GM18499 (cell line): ENCODE data around the gene MAP4K2.

ENCODE experiments used
- ATAC-seq: cut with Tn5 transposase; IDR thresholded peaks from one replicate; pipeline ENCODE4 v1.9.1; 2021; ENCODE audit warnings: moderate number of reproducible peaks; ENCODE audit not compliant: insufficient read depth, unreplicated experiment

MAP4K2 gene

GRCh38 chr11:64772303-64773018, 30.6 kb downstream of the MAP4K2 start:
- no peak for ATAC-seq

DNA sequence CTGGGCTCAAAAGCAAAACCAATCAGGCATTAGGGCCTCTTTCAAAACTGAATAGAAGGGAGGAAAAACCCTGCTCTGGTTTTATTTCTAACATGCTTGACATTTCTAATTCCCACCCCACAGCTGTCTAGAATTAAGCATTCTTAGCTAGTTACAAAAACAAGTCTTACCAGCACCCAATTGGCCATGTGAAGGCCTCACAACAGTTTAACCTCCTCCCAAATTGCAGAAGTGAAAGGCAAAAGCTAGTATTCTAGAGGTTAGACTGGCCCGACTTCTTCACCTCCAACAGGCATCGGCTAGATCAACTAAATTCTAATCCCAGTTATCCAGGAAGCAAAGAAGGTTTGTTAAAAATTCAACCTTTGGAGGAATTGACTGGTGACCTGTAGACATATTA, 31.2 kb downstream of the MAP4K2 start:
- ATAC-seq, result no peak

DNA sequence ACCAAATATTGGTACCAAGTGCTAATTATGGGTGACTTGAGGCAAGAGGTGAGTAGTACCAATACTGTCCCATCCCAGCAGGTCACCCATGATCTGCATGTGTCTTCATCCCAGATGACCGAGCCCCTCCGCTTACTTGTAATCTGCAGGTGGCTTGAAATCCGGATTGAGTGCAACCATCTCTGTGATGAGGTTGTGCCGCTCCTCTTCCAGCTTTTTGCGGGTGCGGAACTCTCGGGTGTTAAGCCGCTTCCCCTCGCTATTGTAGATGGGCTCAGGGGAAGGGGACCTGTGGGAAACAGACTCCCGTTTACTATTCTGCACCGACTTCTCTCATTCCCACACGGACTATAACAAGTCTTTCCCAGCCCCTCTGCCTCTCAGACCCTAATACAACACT, 32.9 kb downstream of the MAP4K2 start:
- ATAC-seq, result no peak

DNA sequence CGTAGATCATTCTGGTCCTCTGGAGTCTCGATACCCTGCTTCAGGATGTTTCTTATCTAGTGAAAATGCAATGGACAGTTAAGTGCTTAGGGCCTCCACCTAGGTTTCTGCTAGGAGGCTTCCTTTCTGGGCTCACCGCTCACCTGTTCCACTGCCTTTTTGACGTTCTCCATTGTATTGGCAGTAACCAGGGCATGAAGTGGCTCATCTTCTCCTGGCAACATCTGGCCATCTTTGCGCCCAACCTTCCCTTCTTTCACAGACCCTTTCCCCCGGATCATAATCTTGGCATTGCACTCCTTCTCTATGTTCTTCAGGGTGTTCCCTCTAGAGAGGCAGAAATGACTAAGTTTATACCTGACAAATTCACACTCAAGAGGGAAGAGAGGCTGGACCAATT, 33.7 kb downstream of the MAP4K2 start:
- no peak for ATAC-seq

DNA sequence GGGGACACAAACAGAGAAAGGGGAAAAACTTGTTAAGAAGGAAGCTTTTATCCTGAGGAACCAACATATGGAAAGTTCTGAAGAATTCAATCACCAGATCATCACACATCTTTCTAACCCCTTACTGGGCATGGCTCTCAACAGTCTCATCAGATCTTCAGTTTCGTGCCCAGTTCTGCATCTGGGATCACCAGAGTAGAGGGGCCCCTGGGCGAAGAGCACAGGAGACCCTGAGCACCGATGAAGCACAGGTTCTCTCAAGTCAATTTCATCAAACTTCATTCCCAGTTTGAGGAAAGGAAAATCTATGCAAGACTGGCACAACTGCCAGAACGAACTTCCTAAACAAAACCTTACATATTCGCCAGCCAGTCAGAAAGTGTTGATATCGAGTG, 34.7 kb downstream of the MAP4K2 start:
- no peak for ATAC-seq

DNA sequence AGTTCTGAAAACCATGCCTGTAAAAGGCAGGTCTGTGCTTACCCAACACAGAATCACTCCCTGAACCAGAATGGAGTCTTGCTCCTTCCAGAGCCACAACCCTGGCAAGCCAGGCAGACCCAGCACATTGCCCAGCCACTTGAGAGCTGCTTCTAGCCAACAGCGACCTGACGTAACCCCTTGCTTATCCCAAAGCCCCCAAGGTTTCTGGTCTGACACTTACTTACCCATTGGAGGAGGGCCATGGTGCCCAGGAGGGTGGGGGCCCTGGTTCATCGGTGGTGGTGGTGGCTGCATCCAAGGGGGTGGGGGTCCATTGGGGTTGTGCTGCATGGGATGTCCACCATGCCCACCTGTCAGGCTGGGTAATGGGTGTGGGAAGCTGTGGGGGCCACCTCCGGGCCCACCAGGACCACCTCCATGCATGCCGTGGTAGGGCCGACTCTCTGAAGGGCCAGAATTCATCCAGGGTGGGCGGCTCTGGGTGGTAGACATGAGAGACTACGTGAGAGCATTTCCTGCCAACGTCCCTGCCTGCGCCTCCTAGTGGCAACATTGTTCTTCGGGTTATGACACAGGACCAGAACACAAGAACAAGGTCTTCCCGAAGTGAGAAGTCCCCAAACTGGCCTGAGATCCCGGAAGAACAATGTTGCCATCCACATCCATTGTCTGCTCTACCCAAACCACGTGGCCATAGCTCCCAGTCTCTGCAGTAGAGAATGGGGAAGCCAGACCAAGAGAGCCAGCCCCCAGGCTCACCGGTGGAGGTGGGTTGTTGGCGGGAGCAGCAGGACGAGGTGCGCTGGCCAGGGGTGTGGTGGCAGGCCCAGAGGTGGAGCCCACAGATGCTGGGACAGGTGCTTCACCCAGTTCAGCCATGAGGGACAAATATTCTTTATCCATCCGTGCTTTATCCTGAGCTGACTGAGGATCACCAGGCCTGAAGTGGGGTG, 35.4 kb downstream of the MAP4K2 start:
- ATAC-seq, result no peak

DNA sequence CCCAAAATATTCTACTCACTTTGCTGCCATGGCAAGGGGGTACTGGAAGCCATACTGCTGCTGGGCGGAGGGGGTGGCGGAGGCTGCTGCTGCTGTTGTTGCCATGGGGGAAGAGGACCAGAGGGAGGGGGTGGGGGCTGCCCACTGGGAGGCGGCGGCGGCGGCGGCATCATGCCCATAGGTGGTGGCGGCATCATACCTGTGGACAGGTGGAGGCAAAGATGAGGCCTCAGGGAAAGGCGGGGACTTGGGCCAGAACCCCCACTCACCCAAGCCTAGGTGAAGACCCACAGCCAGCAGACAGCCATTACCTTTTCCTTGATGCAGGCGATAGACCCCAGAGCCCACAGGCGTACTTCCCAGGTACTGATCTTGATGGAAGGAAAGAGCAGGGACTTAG, 36.1 kb downstream of the MAP4K2 start:
- no peak for ATAC-seq

DNA sequence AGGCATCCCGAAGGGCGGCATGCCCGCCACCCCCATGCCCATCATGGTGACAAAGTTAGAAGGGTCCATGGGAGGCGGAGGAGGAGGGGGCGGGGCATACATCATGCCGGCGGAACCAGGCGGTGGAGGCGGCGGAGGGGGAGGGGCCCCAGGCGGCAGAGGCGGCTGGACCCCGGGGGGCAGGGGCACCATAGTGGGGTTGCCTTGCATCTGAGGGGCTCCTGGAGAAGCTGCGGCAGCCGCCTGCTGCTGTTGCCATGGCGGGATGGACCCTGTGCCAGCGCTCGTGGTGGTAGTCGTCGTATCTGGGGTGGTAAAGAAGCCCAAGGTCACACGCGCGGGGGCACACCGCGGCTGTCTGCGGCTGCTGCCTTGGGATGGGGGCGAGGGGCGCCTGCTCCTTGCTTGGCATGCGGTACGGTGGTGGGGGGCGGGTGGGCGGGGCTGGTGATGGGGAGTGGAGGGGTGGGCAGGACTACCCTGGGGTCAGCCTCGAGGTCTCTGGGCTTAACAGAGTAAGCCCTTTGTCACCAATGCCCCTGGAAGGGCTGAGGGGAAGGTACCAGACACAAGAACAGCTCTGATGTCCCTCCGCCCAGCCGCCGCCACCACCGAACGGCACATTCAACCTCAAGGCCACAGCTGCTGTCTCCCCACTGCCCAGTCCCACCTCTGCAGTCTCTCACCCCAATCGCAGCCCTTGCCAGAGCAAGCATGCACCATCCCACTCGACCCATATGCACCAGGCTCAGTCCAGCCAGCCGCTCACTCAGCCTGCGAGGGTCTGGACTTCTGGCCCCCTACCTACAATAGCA, 37.0 kb downstream of the MAP4K2 start:
- ATAC-seq, result no peak

DNA sequence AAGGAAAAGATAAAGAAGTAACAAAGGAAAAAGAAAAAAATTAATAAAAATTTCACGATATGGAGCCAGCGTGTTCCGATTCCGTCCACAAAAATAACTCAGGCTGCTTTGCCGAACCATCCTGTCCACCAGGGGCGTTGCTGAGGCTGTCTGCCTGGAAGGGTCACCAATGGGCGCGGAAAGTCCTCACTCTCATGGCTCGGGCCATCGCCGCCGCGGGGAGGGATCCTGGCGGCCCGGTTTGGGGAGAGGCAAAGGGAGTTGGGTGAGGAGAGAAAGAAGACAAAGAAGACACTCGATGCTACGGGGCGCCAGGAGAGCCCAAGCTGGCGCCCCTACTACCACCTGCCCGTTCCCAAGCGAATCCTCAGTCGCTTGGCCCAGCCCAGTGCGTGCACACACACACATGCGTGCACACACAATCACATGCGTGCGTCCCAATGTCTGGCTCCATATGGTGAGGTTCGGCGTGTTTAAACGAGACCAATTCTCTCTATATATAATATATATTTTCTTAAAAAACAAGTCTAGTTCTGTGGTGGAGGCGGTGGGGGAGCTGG, 37.6 kb downstream of the MAP4K2 start:
- ATAC-seq, result no peak

DNA sequence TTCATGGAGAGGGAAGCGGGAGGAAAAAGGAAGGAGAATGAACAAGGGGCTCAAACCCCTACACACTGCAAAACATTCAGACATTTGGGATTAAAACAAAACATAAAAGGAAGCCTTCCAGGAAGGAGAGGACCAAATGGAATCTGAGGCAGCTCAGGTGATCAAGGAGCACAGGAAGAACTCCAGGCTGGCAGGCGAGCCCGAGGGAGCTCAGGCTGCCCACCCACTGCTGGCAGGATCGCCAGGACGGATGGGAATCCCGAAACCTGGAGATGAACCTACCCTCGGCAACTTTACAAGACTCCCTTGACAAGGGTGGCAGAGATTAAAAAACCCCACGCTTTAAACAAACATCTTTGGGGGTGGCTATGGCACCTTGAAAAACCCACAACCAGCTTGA, 38.3 kb downstream of the MAP4K2 start:
- ATAC-seq, result no peak

- ATAC-seq, result no peak
These were observed 38.9 kb downstream of the MAP4K2 start for GRCh38 chr11:64764040-64764611.

GRCh38 chr11:64763526-64764039, 39.4 kb downstream of the MAP4K2 start:
- ATAC-seq, result no peak

DNA sequence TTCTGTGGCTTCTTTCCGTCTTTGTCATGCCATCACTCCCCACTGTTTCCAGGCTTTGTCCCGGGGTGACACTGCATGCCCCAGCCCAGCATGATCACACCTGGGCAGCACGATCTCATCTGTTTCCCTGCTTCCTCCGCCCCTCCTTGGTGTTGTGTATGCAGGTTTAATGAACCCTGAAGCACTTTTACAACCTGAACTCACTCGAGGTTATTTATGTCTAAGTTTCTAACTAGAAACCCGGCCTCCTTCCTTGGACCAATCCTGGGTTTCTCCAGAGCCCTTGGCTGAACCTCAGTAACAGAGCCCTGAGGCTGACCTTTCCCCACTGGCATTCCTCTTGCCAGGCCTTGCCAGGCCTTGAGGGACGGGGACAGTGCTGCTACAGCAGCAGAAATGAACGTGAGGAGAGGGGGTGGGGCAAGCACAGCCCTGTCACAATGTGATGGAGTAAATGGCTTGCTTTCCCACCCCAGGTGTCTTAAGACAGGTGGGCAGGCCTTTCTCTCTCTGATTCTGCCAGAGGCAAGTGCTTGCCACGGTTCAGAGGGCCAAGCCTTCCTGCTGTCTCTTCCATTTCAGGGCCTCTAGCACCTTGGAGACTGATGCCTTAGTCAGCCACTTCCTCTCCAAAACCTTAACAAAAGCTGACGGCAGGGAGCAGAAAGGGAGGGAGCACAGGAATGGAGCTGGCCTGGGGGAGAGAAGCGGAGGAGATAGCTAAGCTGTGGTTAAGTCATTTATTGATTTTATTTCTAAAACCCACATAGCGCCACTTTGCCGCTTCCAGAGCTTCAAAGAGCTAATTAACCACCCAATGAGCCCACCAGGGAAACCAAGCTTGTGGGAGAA, 40.1 kb downstream of the MAP4K2 start:
- no peak for ATAC-seq

DNA sequence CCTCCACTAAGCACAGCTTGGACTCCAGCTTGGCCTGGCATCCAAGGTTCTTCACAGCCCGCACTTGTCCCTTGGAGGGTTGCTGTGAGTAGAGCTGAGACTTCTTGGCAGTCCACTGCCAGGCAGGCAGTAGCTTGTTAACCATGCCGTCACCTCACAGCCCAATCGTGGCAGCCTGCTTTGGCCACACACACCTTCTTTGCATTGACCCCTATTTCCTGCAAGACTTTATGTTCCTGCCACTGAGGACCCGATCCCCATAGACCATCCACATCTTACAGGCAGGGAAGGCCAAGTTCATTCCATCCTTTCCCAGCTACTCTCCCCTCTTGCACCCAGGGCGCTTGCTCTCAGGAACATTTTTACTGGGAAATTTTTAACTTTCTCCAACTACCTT, 40.7 kb downstream of the MAP4K2 start:
- no peak for ATAC-seq

DNA sequence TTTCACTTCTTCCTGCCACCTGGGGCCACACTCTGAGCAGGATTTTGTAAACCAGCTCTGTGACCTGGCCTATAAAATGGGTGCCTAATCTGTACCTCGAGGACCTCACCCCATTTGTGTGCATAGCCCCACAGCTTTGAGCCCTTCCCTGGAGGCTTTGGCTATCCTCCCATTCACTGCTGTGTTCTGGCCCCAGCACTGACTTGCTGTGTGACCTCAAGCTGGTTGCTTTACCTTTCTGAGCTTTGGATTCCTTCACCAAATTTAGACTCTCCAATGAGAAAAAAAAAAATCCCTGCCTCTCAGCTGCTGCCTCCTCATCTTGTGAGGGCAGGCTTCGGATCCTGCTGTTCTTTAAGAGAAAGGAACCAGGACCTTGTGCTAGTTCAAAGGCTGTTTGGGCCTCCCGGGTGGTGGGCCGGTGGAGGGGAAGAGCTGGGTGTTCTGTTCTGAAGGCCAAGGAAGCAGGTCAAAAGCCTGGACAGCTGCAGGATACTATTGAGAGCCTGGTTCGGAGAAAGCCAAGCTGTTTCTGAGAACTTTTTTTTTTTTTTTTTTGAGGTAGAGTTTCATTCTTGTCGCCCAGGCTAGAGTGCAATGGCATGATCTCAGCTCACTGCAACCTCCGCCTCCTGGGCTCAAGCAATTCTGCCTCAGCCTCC, 42.1 kb downstream of the MAP4K2 start:
- no peak for ATAC-seq

DNA sequence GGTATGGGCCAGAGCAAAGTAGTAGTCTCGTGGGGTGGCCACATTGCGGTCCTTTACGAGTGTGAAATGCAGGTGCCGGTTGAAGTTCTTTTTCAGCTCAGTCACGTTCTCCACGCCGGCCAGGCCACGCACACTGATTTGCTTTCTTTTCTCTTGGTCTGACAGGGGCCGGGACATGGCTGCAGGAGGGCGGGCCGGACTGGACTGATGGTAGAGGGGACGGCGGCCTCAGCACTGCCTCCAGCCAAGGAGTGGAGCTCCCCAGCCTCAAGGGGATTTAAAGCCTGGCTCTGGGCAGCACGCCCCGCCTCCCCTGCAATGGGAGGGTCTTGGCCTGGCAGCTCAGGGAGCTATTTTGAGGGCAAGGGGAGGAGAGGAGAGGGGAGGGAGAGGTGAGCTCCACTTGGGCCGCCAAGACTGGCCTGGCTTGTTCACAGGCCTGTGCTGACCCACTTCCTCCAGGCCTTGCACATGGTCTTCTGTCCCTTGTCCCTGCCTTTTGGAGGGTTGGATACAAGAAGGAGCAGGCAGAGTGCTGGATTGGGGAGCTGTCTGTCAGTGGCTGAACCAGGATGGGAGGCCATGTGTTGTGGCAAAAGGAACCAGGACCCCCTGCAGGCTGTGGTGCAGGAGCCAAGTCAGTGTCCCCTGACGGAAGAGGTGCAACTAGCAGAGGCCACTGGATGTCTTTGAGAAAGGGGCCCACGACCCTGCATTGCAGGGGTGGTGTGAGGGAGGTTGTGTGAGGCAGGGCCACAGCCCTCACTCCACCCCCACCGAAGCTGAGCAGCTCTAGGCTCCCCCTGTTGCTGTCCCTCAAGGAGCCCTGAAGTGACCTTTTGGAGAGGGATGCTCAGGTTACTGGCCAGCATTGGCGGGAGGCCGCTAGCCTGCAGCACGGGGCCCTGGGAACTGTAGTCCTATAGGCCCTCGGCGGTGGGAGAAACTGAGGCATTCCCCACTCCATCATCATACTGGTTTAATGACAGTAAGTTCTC, 43.0 kb downstream of the MAP4K2 start, which contains the start of gene PYGM:
PYGM (minus strand) TSS at position 253 of the 998 bp plus-strand sequence; CDS start at position 177, 76 bp downstream.
- ATAC-seq, result no peak

- no peak for ATAC-seq
These were observed 43.8 kb downstream of the MAP4K2 start for GRCh38 chr11:64759131-64759721.
